GM19351 (cell line): ENCODE data around the gene LRP6.
"Not testable (repeated sequence)": the region's sequence is repeated elsewhere in the genome, so short reads cannot be mapped to it uniquely, and the experiment has no call there.

Source experiments
- ATAC-seq: cut with Tn5 transposase; IDR thresholded peaks from one replicate; pipeline ENCODE4 v1.9.1; 2021; ENCODE audit warnings: mild to moderate bottlenecking, moderate library complexity; ENCODE audit not compliant: unreplicated experiment

LRP6 gene

GRCh38 chr12:12127304-12127703 lies 139.5 kb downstream of the LRP6 start:
- no peak for ATAC-seq

DNA sequence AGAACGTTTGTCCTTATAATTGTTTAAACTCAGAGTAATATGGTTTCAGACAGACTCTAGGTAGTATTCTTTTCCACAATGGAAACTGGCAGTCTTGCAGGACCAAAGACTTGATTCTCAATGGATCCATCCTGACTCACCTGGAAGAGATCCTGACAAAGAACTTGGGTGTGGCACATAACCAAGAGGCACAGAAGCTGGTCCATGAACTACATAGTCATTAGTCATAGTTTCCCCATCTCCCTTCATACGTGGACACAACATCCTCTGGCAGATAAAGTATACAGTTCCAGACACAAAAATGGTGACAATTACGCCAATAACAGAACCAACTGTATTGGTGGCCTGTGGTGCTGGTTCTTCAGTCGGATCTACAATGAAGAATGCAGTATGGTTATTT lies 140.3 kb downstream of the LRP6 start:
- ATAC-seq = no peak

DNA sequence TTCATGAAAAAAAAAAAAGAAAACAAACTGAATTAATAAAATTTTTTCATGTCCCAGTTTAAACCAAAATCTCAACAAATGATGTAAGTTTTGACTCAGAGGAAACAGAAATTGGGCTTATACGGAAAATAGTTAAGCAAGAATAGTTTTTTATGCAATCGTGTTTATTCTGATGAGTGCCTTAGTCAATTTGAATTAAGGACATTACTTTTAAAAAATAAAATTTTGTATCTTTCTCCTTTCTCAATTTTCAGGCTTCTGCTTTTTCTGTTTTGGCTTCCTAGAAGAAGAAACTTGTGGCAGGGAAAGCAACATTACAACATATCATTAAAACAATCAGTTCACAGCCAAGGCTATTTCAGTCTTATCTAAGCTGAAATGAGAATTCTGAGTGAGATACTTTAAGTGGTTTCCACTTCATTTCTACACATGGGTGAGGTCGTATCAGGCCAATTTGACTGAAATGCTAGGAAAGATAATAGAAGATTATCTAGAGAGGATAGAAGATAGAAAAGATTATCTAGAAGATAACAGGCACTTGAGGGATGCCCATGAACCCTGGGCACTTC lies 143.7 kb downstream of the LRP6 start:
- ATAC-seq = no peak

DNA sequence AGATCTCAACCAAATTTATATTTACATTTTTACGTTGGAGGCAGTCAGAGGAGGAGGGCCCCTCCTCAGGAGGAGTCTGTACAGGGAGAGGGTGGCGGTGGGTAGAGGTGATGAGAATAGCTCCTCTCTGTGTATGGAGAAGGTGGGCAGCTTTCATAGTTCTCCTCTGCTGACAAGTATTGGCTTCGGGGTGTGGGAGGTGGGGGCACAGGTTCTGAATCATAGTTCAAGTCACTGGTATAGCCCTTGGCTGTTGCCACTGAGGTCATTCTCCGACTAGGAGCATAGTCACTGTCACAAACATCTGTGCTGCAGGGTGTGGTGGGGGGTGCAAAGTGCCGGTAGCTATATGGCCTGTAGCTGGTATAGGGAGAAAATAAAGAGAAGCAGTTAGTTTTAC lies 145.8 kb downstream of the LRP6 start:
- ATAC-seq = no peak

DNA sequence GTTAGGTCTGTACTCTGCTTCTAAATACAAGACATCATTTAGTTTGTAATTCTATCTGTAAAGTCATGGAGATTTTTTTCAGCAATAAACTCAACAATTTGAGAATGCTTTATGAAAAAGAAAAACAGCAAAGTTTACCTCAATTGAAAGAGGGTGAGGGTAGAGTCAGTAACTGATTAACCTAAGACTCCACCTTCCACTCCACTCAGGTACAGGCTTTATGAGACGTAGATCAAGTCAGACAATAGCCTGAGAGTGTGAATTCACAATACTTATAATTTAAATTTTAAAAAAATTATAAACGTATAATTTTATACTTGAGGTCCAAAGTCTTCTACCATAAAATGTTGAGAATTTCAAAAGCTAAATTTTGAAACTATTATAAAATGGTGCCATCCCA lies 150.2 kb downstream of the LRP6 start:
- no peak for ATAC-seq

GRCh38 chr12:12115514-12115913 lies 151.3 kb downstream of the LRP6 start:
- no peak for ATAC-seq

- ATAC-seq = not testable (repeated sequence)
Measured at GRCh38 chr12:12110923-12111555, 155.8 kb downstream of the LRP6 start.

GRCh38 chr12:12108441-12109058 lies 158.3 kb downstream of the LRP6 start:
- no peak for ATAC-seq

DNA sequence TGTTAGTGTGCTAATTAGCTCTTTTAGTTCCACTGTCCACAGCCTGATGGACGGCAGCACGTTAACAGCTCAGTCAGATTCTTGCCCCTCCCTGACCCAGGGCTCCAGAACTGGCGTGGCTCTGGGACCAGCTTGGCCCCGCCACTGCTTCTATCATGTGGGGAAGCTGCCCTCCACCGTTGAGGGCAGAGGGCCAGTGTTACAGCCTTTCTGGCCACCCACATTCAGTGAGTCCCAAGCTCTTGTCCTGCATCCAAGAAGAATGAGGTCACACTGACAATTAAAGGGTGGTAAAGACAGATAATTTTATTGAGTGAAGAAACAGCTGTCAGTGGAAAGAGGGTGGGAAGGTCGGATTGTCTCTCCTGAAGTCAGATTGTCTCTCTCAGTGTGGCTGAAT lies 159.2 kb downstream of the LRP6 start:
- no peak for ATAC-seq

GRCh38 chr12:12099102-12099501 lies 167.7 kb downstream of the LRP6 start:
- ATAC-seq = no peak

DNA sequence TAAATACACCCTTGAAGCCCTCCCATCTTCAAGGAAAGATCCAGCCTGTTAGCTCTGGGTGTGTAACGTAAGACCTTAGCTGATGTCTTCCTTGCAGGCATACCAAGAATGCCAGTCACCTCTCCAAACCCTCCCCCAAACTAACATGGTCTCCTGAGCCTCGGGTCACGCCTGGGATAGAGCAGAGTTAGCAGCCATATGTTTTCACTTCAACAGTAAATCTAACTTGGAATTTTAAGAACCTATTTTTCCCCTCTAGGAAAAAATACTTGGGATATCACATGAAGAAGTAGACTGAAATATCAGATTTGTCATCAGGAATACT lies 168.2 kb downstream of the LRP6 start:
- ATAC-seq = no peak

- ATAC-seq = no peak
Measured at GRCh38 chr12:12097891-12098690, 168.8 kb downstream of the LRP6 start.

DNA sequence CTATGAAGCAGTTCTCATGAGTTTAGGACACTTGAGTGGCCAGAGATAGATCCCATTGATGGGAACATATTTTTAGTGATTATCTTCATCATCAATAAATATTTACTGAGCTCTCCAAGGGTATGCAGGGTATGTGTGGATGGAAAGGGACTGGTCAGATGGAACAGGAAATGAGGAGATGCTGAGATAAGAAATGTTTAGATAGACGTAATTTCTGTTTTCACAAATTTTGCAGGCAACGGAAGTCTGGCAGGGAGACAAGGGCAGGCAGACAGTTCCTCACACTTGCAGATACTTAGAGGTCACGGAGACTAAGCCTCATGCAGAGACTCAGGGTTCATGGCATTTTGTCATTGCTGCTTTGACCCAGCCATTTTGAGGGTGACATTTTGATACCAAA lies 171.8 kb downstream of the LRP6 start:
- ATAC-seq = no peak

DNA sequence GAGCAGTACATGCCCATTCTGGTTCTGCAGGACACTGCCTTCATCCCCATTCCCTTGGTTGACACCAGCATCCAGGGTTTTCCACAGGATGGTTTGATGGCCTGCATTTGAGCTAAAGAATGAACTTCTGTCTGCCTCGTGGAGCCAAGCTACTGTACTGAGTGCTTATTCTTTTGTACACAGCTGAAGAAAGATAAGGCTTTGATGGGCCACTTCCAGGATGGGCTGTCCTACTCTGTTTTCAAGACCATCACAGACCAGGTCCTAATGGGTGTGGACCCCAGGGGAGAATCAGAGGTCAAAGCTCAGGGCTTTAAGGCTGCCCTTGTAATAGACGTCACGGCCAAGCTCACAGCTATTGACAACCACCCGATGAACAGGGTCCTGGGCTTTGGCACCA lies 172.4 kb downstream of the LRP6 start:
- ATAC-seq = no peak

GRCh38 chr12:12091977-12092663 lies 174.7 kb downstream of the LRP6 start:
- ATAC-seq = no peak

DNA sequence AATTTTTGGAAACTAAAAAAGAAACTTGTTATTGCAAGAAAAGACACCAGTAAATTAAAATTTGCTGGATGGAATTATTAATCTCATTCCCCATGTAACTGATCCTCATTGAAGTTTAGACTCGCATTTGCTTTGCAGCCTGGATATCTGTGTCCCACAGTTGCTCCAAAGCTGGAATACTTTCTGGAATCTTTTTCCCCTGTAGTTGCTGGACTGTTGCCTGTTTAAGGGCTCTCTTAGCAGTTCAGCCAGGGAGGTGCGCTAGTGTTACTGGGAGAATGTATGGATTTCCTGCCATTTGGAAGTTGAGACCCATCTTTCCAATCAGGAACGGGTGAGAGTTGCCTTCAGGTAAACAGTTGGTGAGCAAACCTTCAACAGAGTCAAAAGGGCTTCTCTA lies 175.8 kb downstream of the LRP6 start:
- ATAC-seq = no peak

GRCh38 chr12:12088761-12089160 lies 178.1 kb downstream of the LRP6 start:
- no peak for ATAC-seq

- ATAC-seq = no peak
Measured at GRCh38 chr12:12088147-12088546, 178.7 kb downstream of the LRP6 start.

GRCh38 chr12:12087693-12088034 lies 179.2 kb downstream of the LRP6 start:
- ATAC-seq = no peak

GRCh38 chr12:12086973-12087692 lies 179.7 kb downstream of the LRP6 start:
- ATAC-seq = no peak

DNA sequence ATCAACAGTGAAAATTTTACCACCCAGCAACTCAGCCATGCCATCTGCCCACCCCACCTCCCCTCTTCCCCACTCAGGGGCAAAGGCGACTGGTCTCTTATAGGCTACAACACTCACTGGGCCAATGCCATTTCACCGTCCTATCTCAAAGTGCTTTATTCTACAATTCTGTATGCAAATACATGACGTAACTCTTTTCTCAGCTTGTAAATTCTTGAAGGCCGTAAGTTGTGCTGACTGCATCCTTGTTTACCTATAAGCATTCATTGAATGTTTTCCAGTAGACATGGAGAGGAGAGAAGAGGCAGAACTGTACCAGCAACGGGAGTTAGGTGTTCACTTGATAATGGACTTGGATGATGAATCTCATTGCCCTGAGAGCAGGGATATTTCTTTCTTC lies 180.5 kb downstream of the LRP6 start:
- ATAC-seq = no peak
